Neural cell (in vitro differentiated cells): Measurements from ENCODE around the gene DTHD1. TPM values are rescaled to one million over a fixed set of nuclear protein-coding genes. Genes with fewer than 3 reads are reported as not detected.

Experiments used
- H2AFZ ChIP-seq: fragments of 200-600, 300-800 bp; sonication (generic), shearing (Covaris generic); 2 replicates; pipeline ENCODE4 v1.6.0; 2014; ENCODE audit warnings: low read depth, mild to moderate bottlenecking, antibody characterized with exemption, low read length, moderate library complexity
- H3F3A ChIP-seq: fragments of 200-600 bp; shearing (Covaris generic); 2 replicates; pipeline ENCODE4 v1.6.1; 2016; ENCODE audit warnings: mild to moderate bottlenecking, moderate library complexity, mixed read lengths, antibody characterized with exemption, low read length; ENCODE audit not compliant: insufficient read depth, poor library complexity, severe bottlenecking
- H3K27ac ChIP-seq: fragments of 200-600, 300-800 bp; sonication (generic), shearing (Covaris generic); 2 replicates; pipeline ENCODE4 v1.5.1; 2014; ENCODE audit warnings: mild to moderate bottlenecking, low read length, moderate library complexity
- H3K27me3 ChIP-seq: fragments of 300-800, 200-600 bp; sonication (generic), shearing (Covaris generic); 2 replicates; pipeline ENCODE4 v1.6.0; 2014; ENCODE audit warnings: mild to moderate bottlenecking, low read depth, low read length, moderate library complexity; ENCODE audit not compliant: insufficient read depth
- H3K36me3 ChIP-seq: fragments of 300-800, 200-600 bp; sonication (generic), shearing (Covaris generic); 2 replicates; pipeline ENCODE4 v1.5.1; 2014; ENCODE audit warnings: mild to moderate bottlenecking, antibody characterized with exemption, low read length, moderate library complexity; ENCODE audit not compliant: insufficient read depth
- H3K4me2 ChIP-seq: fragments of 300-800, 200-600 bp; sonication (generic), shearing (Covaris generic); 2 replicates; pipeline ENCODE4 v1.6.0; 2014; ENCODE audit warnings: mild to moderate bottlenecking, low read length
- H3K4me3 ChIP-seq: fragments of 300-800, 200-600 bp; sonication (generic), shearing (Covaris generic); 2 replicates; pipeline ENCODE4 v1.5.1; 2014; ENCODE audit warnings: mild to moderate bottlenecking, low read length, moderate library complexity
- H3K79me2 ChIP-seq: fragments of 200-600 bp; shearing (Covaris generic); replicated peaks from 2 replicates; pipeline ENCODE4 v1.6.0; 2014; ENCODE audit warnings: mild to moderate bottlenecking, low read length, moderate library complexity; ENCODE audit not compliant: insufficient read depth
- H3K9ac ChIP-seq: fragments of 300-800, 200-600 bp; sonication (generic), shearing (Covaris generic); 2 replicates; pipeline ENCODE4 v1.6.1; 2016; ENCODE audit warnings: mild to moderate bottlenecking, low read length, mixed read lengths
- H3K9me2 ChIP-seq: fragments of 200-600 bp; shearing (Covaris generic); 2 replicates; pipeline ENCODE4 v1.6.1; 2016; ENCODE audit warnings: mild to moderate bottlenecking, low read length, mixed read lengths; ENCODE audit not compliant: insufficient read depth
- H3K9me3 ChIP-seq: fragments of 200-600, 300-800 bp; sonication (generic), shearing (Covaris generic); 2 replicates; pipeline ENCODE4 v1.6.1; 2016; ENCODE audit warnings: mild to moderate bottlenecking, mixed run types, low read length, moderate library complexity, mixed read lengths
- H4K20me1 ChIP-seq: fragments of 200-600 bp; shearing (Covaris generic); 2 replicates; pipeline ENCODE4 v1.6.1; 2016; ENCODE audit warnings: mild to moderate bottlenecking, mixed run types; ENCODE audit not compliant: insufficient read depth
- EP300 ChIP-seq: fragments of 450-650 bp; conservative IDR thresholded peaks from 2 replicates; pipeline ENCODE4 v1.6.1; 2014; ENCODE audit warnings: antibody characterized with exemption, mild to moderate bottlenecking, moderate library complexity; ENCODE audit not compliant: poor library complexity, severe bottlenecking
- EZH2 ChIP-seq: fragments of 200-600, 300-800 bp; shearing (Covaris generic), sonication (generic); IDR thresholded peaks from 2 replicates; pipeline ENCODE4 v1.6.1; 2014; ENCODE audit warnings: antibody characterized with exemption, low read length, borderline replicate concordance, mild to moderate bottlenecking; ENCODE audit not compliant: insufficient read depth, poor library complexity, severe bottlenecking
- MXI1 ChIP-seq: fragments of 450-650 bp; conservative IDR thresholded peaks from 2 replicates; pipeline ENCODE4 v1.6.1; 2014; ENCODE audit warnings: antibody characterized with exemption, mild to moderate bottlenecking; ENCODE audit not compliant: poor library complexity, severe bottlenecking
- POLR2AphosphoS5 ChIP-seq: IDR thresholded peaks from 2 replicates; pipeline ENCODE4 v1.6.1; 2012
- RAD21 ChIP-seq: fragments of 450-650 bp; conservative IDR thresholded peaks from 2 replicates; pipeline ENCODE4 v1.6.1; 2014; ENCODE audit warnings: antibody characterized with exemption, mild to moderate bottlenecking, moderate library complexity
- SMC3 ChIP-seq: fragments of 450-650 bp; conservative IDR thresholded peaks from 2 replicates; pipeline ENCODE4 v1.6.1; 2014; ENCODE audit warnings: antibody characterized with exemption, mild to moderate bottlenecking, moderate library complexity; ENCODE audit not compliant: poor library complexity
- TAF1 ChIP-seq: IDR thresholded peaks from 2 replicates; pipeline ENCODE4 v1.6.1; 2012; ENCODE audit warnings: low read depth
- polyA plus RNA-seq: library from polyadenylated mRNA; depleted of rRNA; stranded (reverse); fragments of >200 nt; gene quantifications from 2 replicates; pipeline ENCODE4 v1.2.3, GENCODE V29; 2014
- TF ChIP-seq, protein P1 (sequence below): IDR thresholded peaks from 2 replicates; pipeline ENCODE4 v1.6.1; 2012; ENCODE audit warnings: borderline replicate concordance
- TF ChIP-seq, protein P2 (sequence below): fragments of 450-650 bp; IDR thresholded peaks from 2 replicates; pipeline ENCODE4 v1.5.1; 2014; ENCODE audit warnings: antibody characterized with exemption, mild to moderate bottlenecking, moderate library complexity; ENCODE audit not compliant: poor library complexity, severe bottlenecking

Gene DTHD1
- polyA plus RNA-seq, 1 donor from 2014 or later: not detected

DNA sequence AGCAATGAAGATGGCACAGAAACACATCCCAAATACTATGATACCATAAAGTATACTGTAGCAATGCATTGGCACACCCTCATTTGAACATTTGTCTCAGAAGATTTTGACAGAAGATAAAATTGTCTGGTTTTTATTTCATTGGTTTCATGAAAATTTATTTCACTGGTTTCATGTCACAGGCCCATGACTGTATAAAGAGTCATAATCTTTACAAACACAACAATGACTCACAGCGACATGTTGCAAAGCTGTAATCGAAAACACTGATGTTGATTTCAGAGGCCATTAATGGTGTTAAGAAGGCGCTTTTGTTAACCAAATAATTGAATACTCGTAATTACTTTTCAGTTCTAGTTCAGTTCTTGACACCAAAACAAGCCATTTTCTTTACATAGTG, 8.1 kb upstream of the DTHD1 start:
- H3K27me3 ChIP-seq: no peaks in the 10 kb centered on the region
- H4K20me1 ChIP-seq: no peaks in the 10 kb centered on the region
- no peak overlapping the region for H3K9ac ChIP-seq
- no peaks in the 10 kb centered on the region for H3F3A ChIP-seq
- no peaks in the 10 kb centered on the region for H3K9me3 ChIP-seq
- H3K27ac ChIP-seq: no peak overlapping the region
- no peak overlapping the region for H2AFZ ChIP-seq
- TF ChIP-seq, protein P1, sequence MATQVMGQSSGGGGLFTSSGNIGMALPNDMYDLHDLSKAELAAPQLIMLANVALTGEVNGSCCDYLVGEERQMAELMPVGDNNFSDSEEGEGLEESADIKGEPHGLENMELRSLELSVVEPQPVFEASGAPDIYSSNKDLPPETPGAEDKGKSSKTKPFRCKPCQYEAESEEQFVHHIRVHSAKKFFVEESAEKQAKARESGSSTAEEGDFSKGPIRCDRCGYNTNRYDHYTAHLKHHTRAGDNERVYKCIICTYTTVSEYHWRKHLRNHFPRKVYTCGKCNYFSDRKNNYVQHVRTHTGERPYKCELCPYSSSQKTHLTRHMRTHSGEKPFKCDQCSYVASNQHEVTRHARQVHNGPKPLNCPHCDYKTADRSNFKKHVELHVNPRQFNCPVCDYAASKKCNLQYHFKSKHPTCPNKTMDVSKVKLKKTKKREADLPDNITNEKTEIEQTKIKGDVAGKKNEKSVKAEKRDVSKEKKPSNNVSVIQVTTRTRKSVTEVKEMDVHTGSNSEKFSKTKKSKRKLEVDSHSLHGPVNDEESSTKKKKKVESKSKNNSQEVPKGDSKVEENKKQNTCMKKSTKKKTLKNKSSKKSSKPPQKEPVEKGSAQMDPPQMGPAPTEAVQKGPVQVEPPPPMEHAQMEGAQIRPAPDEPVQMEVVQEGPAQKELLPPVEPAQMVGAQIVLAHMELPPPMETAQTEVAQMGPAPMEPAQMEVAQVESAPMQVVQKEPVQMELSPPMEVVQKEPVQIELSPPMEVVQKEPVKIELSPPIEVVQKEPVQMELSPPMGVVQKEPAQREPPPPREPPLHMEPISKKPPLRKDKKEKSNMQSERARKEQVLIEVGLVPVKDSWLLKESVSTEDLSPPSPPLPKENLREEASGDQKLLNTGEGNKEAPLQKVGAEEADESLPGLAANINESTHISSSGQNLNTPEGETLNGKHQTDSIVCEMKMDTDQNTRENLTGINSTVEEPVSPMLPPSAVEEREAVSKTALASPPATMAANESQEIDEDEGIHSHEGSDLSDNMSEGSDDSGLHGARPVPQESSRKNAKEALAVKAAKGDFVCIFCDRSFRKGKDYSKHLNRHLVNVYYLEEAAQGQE: no peak
- TF ChIP-seq MXI1: no peak
- TF ChIP-seq EP300: no peak
- no peak for TF ChIP-seq RAD21
- TF ChIP-seq EZH2: no peak
- no peak for TF ChIP-seq SMC3
- no peak for TF ChIP-seq TAF1
- no peak for TF ChIP-seq POLR2AphosphoS5
- TF ChIP-seq, protein P2, sequence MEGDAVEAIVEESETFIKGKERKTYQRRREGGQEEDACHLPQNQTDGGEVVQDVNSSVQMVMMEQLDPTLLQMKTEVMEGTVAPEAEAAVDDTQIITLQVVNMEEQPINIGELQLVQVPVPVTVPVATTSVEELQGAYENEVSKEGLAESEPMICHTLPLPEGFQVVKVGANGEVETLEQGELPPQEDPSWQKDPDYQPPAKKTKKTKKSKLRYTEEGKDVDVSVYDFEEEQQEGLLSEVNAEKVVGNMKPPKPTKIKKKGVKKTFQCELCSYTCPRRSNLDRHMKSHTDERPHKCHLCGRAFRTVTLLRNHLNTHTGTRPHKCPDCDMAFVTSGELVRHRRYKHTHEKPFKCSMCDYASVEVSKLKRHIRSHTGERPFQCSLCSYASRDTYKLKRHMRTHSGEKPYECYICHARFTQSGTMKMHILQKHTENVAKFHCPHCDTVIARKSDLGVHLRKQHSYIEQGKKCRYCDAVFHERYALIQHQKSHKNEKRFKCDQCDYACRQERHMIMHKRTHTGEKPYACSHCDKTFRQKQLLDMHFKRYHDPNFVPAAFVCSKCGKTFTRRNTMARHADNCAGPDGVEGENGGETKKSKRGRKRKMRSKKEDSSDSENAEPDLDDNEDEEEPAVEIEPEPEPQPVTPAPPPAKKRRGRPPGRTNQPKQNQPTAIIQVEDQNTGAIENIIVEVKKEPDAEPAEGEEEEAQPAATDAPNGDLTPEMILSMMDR: no peak
- no peaks in the 10 kb centered on the region for H3K9me2 ChIP-seq
- H3K79me2 ChIP-seq: no peaks in the 10 kb centered on the region
- no peak overlapping the region for H3K4me2 ChIP-seq
- H3K4me3 ChIP-seq: no peak overlapping the region
- no peaks in the 10 kb centered on the region for H3K36me3 ChIP-seq

DNA sequence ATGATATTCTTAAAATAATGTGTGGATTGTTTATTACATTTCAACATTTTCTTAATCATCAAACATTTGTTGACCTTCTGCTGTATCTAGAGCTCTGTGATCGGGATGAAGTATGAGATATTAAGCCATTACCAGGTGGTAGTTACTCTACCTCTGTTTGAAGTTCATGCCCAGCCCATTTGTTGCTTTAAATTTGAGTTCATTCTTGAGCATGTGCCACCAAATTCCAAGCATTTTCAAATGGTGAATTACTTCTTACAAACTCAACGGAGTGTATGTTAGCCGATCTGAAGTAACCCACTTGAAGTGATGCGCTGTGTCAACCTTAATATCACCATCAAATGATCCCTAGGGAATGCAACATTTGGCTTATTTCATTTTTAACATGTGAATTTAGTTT, 7.3 kb upstream of the DTHD1 start:
- no peak overlapping the region for H3K27ac ChIP-seq
- no peaks in the 10 kb centered on the region for H4K20me1 ChIP-seq
- H3K9me3 ChIP-seq: no peaks in the 10 kb centered on the region
- no peak overlapping the region for H3K4me3 ChIP-seq
- H3K27me3 ChIP-seq: no peaks in the 10 kb centered on the region
- no peaks in the 10 kb centered on the region for H3K36me3 ChIP-seq
- no peaks in the 10 kb centered on the region for H3K79me2 ChIP-seq
- H3K9me2 ChIP-seq: no peaks in the 10 kb centered on the region
- H3K9ac ChIP-seq: no peak overlapping the region
- no peak overlapping the region for H2AFZ ChIP-seq
- TF ChIP-seq MXI1 (no peak), TAF1 (no peak), POLR2AphosphoS5 (no peak), RAD21 (no peak), EP300 (no peak), EZH2 (no peak)
- TF ChIP-seq, protein P1: no peak
- TF ChIP-seq, protein P2: no peak
- no peaks in the 10 kb centered on the region for H3F3A ChIP-seq
- no peak overlapping the region for H3K4me2 ChIP-seq
